Measurements from ENCODE around the gene LRRC27. TPM values are rescaled to one million over a fixed set of nuclear protein-coding genes. Genes with fewer than 3 reads are reported as not detected.

The LRRC27 gene
- total and polyA plus RNA-seq, 2 of the 4 experiments (the other 2 are of a cell fraction): 3.8 to 5.3 TPM

- TF ChIP-seq RAD21 (IDR thresholded peaks at IDR 0.05; ENCODE audit: low read length): no peak
Measured at GRCh38 chr10:132283604-132284382, 48.2 kb upstream of the LRRC27 start (continued).

- H3K56ac ChIP-seq (ENCODE audit: extremely low read depth, insufficient read depth, low read length): no peak overlapping the region
- no peak overlapping the region for H3K14ac ChIP-seq (replicated peaks; ENCODE audit: low read depth, low read length)
- no peak overlapping the region for H2AK9ac ChIP-seq (replicated peaks; ENCODE audit: low read depth, low read length, poor library complexity)
- H3K18ac ChIP-seq (ENCODE audit: low read depth, low read length): no peak overlapping the region
- no peak overlapping the region for H3K4ac ChIP-seq (ENCODE audit: low read depth, low read length)
- ChIA-PET CTCF (no interaction called here), POLR2A (ENCODE audit: unreplicated experiment) (no interaction called here)
- no peak overlapping the region for H2AK5ac ChIP-seq (ENCODE audit: low read depth, low read length)
- H3K27ac ChIP-seq (ENCODE audit: insufficient read depth, low read length): no peak overlapping the region
- H3K36me3 ChIP-seq (ENCODE audit: control insufficient read depth, insufficient read depth, low read length): no peaks in the 10 kb centered on the region
- H3K23ac ChIP-seq (ENCODE audit: low read depth, low read length): no peak overlapping the region
- no peak overlapping the region for H2BK5ac ChIP-seq (ENCODE audit: low read depth, low read length, poor library complexity, severe bottlenecking)
- in situ Hi-C loops (cut with MboI; ENCODE audit: low sequenced_read_pairs) (no loop called here), intact Hi-C loops (cut with micrococcal nuclease) (no loop called here), dilution Hi-C loops (cut with HindIII; ENCODE audit: low sequenced_read_pairs, unreplicated experiment) (no loop called here)
- TF ChIP-seq FOS (IDR thresholded peaks at IDR 0.05; ENCODE audit: low read depth, low read length) (no peak), CHD1 (IDR thresholded peaks at IDR 0.05; ENCODE audit: low read depth, low read length) (no peak)
- WGBS, 2 experiments (ENCODE audit: extremely low coverage in 2 of 2, insufficient read length in 1 of 2): no CpG with 5 or more reads among the region's 2 CpGs
- no peak overlapping the region for H2BK15ac ChIP-seq (ENCODE audit: low read depth, low read length)
- no peak overlapping the region for H4K8ac ChIP-seq (ENCODE audit: low read depth in 2 of 2, low read length in 2 of 2)
- ATAC-seq (ENCODE audit: low read depth) (no peak), DNase-seq (no peak)
- no TSS peak for BruUV-seq (replicated peaks)
- H3K9me1 ChIP-seq (ENCODE audit: insufficient read depth, low read length): no peaks in the 10 kb centered on the region
- no peak overlapping the region for H4K91ac ChIP-seq (ENCODE audit: insufficient read depth, low read depth, low read length)
- H2BK120ac ChIP-seq (ENCODE audit: low read depth, low read length): no peak overlapping the region
- peaks cover 2% of the 10 kb centered on the region for H3K9me3 ChIP-seq (ENCODE audit: control insufficient read depth, insufficient read depth, low read length)
- H3K4me1 ChIP-seq (ENCODE audit: control insufficient read depth, insufficient read depth, low read length): no peaks in the 10 kb centered on the region
- H4K20me1 ChIP-seq (ENCODE audit: insufficient read depth, low read length): no peaks in the 10 kb centered on the region
- no peak overlapping the region for H2AFZ ChIP-seq (replicated peaks; ENCODE audit: low read length, poor library complexity)
- no peak overlapping the region for H3K4me2 ChIP-seq (ENCODE audit: low read depth, low read length)
- H3K4me3 ChIP-seq (ENCODE audit: insufficient read depth, low read depth, low read length): no peak overlapping the region
- peaks cover 7% of the 10 kb centered on the region for H3K27me3 ChIP-seq (ENCODE audit: control insufficient read depth, insufficient read depth, low read length)
- no peak overlapping the region for H3K9ac ChIP-seq (ENCODE audit: low read depth, low read length)
- no peak overlapping the region for H4K5ac ChIP-seq (ENCODE audit: low read depth, low read length)
- no peak overlapping the region for H2BK20ac ChIP-seq (ENCODE audit: low read depth, low read length)
- no peaks in the 10 kb centered on the region for H3K79me1 ChIP-seq (ENCODE audit: low read depth in 1 of 2, low read length in 2 of 2)
Measured at GRCh38 chr10:132289439-132289838, 42.6 kb upstream of the LRRC27 start.
